H1 (cell line): Measurements from ENCODE around the gene MSI2. TPM values are rescaled to one million over a fixed set of nuclear protein-coding genes. Genes with fewer than 3 reads are reported as not detected.

ENCODE experiments used
- CTCF ChIA-PET: fragments of 300-600 bp; sonication (Branson Sonifier 250); formaldehyde crosslinking; loops from one replicate; lab custom pipeline; 2021; ENCODE audit not compliant: partially characterized antibody; lab: Charles Lee
- POLR2A ChIA-PET: fragments of 300-600 bp; sonication (Branson Sonifier 250); formaldehyde crosslinking; loops from one replicate; lab custom pipeline; 2021; ENCODE audit warnings: inconsistent platforms; ENCODE audit not compliant: partially characterized antibody; lab: Charles Lee
- DNase-seq, 2 experiments: peaks; one replicate each; pipeline versions ENCODE4 v3.0.0 to v3.0.0-alpha.2; 2010 to 2022; ENCODE audit warnings: low spot score in 2 of 2, low read depth in 1 of 2, mixed read lengths in 1 of 2
- FAIRE-seq: peaks from 2 replicates; lab custom pipeline; 2011; peaks lifted over from hg19 to GRCh38; lab: Jason Lieb, UNC
- H2AFZ ChIP-seq: 2 replicates; pipeline ENCODE4 v1.8.1; 2012; ENCODE audit warnings: low read length, inconsistent platforms
- H2AK5ac ChIP-seq: 2 replicates; pipeline ENCODE4 v1.6.1; 2013; ENCODE audit warnings: low read depth, low read length
- H2BK120ac ChIP-seq: replicated peaks from 2 replicates; pipeline ENCODE3; 2013; ENCODE audit warnings: low read depth, low read length, inconsistent platforms
- H2BK12ac ChIP-seq: 2 replicates; pipeline ENCODE4 v1.6.1; 2013; ENCODE audit warnings: low read depth, low read length
- H2BK15ac ChIP-seq: 2 replicates; pipeline ENCODE4 v1.6.1; 2013; ENCODE audit warnings: low read length
- H2BK20ac ChIP-seq: 2 replicates; pipeline ENCODE4 v1.6.1; 2013; ENCODE audit warnings: low read length
- H2BK5ac ChIP-seq: 2 replicates; pipeline ENCODE4 v1.6.1; 2013; ENCODE audit warnings: low read depth, low read length
- H3K14ac ChIP-seq: 2 replicates; pipeline ENCODE4 v1.6.1; 2013; ENCODE audit warnings: inconsistent platforms; ENCODE audit not compliant: insufficient read length
- H3K18ac ChIP-seq: 2 replicates; pipeline ENCODE4 v1.6.1; 2013; ENCODE audit warnings: low read length; ENCODE audit errors: extremely low read depth
- H3K23ac ChIP-seq: 2 replicates; pipeline ENCODE4 v1.6.1; 2013; ENCODE audit warnings: inconsistent platforms; ENCODE audit not compliant: insufficient read length
- H3K23me2 ChIP-seq: 2 replicates; pipeline ENCODE4 v1.6.1; 2013; ENCODE audit warnings: low read depth, low read length
- H3K27ac ChIP-seq: 2 replicates; pipeline ENCODE4 v1.6.1; 2011; ENCODE audit warnings: low read depth, low read length, inconsistent platforms
- H3K27me3 ChIP-seq, 4 experiments: replicated peaks in 1 of 4; 1 replicate in 1 of 4; 2 replicates in 3 of 4; pipeline versions ENCODE4 v1.6.1 to v1.8.1; 2011 to 2013; ENCODE audit warnings: low read length in 3 of 4, mild to moderate bottlenecking in 3 of 4, inconsistent platforms in 2 of 4, mixed read lengths in 2 of 4, moderate library complexity in 1 of 4; ENCODE audit not compliant: control insufficient read depth in 3 of 4, insufficient read depth in 3 of 4; ENCODE audit errors: extremely low read depth in 1 of 4
- H3K36me3 ChIP-seq, 4 experiments: 2 replicates each; pipeline versions ENCODE4 v1.6.1 to v1.8.1; 2011 to 2013; ENCODE audit warnings: mild to moderate bottlenecking in 4 of 4, low read length in 3 of 4, moderate library complexity in 2 of 4, control low read depth in 1 of 4, inconsistent platforms in 1 of 4; ENCODE audit not compliant: insufficient read depth in 4 of 4, control insufficient read depth in 2 of 4
- H3K4ac ChIP-seq: replicated peaks from 2 replicates; pipeline ENCODE3; 2013; ENCODE audit warnings: low read length, low read depth, mixed read lengths, inconsistent platforms; ENCODE audit not compliant: insufficient read length
- H3K4me1 ChIP-seq, 4 experiments: replicated peaks in 1 of 4; 1 replicate in 1 of 4; 2 replicates in 3 of 4; pipeline versions ENCODE4 v1.6.1 to v1.8.1; 2011 to 2013; ENCODE audit warnings: low read length in 3 of 4, inconsistent platforms in 2 of 4, mixed read lengths in 1 of 4; ENCODE audit not compliant: insufficient read depth in 4 of 4, control insufficient read depth in 3 of 4
- H3K4me2 ChIP-seq, 2 experiments: 2 replicates each; pipeline versions ENCODE4 v1.6.1 to v1.8.1; 2011 to 2013; ENCODE audit warnings: low read depth in 2 of 2, low read length in 2 of 2, control low read depth in 1 of 2, inconsistent platforms in 1 of 2, mild to moderate bottlenecking in 1 of 2; ENCODE audit not compliant: insufficient read depth in 1 of 2
- H3K4me3 ChIP-seq, 4 experiments: fragments of 200-600, 300-600 bp in 1 of 4; sonication (generic), shearing (Covaris generic), sonication (Bioruptor Twin) in 1 of 4; 2 replicates each; pipeline versions ENCODE4 v1.5.1 to v1.8.1; 2011 to 2016; ENCODE audit warnings: low read length in 4 of 4, low read depth in 3 of 4, control low read depth in 2 of 4, inconsistent platforms in 2 of 4, mild to moderate bottlenecking in 2 of 4, mixed read lengths in 1 of 4, moderate library complexity in 1 of 4; ENCODE audit not compliant: insufficient read depth in 2 of 4; ENCODE audit errors: extremely low read depth in 1 of 4
- H3K56ac ChIP-seq: replicated peaks from 2 replicates; pipeline ENCODE3; 2013; ENCODE audit warnings: low read depth, mild to moderate bottlenecking, mixed read lengths, low read length, inconsistent platforms; ENCODE audit not compliant: insufficient read length
- H3K79me1 ChIP-seq: 2 replicates; pipeline ENCODE4 v1.6.1; 2013; ENCODE audit warnings: low read depth, low read length, control low read depth
- H3K79me2 ChIP-seq, 2 experiments: 2 replicates each; pipeline versions ENCODE4 v1.6.1 to v1.8.1; 2012 to 2013; ENCODE audit warnings: low read length in 2 of 2, mild to moderate bottlenecking in 2 of 2, inconsistent platforms in 1 of 2; ENCODE audit not compliant: insufficient read depth in 2 of 2, control insufficient read depth in 1 of 2
- H3K9ac ChIP-seq, 4 experiments: replicated peaks in 1 of 4; 1 replicate in 1 of 4; 2 replicates in 3 of 4; pipeline versions ENCODE4 v1.6.1 to v1.8.1; 2011 to 2013; ENCODE audit warnings: low read depth in 3 of 4, low read length in 3 of 4, control low read depth in 2 of 4, mild to moderate bottlenecking in 2 of 4, moderate library complexity in 2 of 4, inconsistent platforms in 1 of 4; ENCODE audit errors: extremely low read depth in 1 of 4
- H3K9me3 ChIP-seq, 2 experiments: 2 replicates each; pipeline versions ENCODE4 v1.6.1 to v1.8.1; 2012 to 2013; ENCODE audit warnings: mild to moderate bottlenecking in 2 of 2, moderate library complexity in 2 of 2, control low read depth in 1 of 2, inconsistent platforms in 1 of 2, low read depth in 1 of 2, low read length in 1 of 2, mixed read lengths in 1 of 2; ENCODE audit not compliant: insufficient read depth in 2 of 2
- H4K20me1 ChIP-seq, 2 experiments: replicated peaks in 1 of 2; 2 replicates each; pipeline versions ENCODE3 to v1.8.1; 2011 to 2013; ENCODE audit warnings: inconsistent platforms in 2 of 2, low read length in 2 of 2, mild to moderate bottlenecking in 1 of 2; ENCODE audit not compliant: insufficient read depth in 2 of 2, control insufficient read depth in 1 of 2
- H4K5ac ChIP-seq: 2 replicates; pipeline ENCODE4 v1.6.1; 2013; ENCODE audit warnings: low read length, low read depth, mixed read lengths, inconsistent platforms; ENCODE audit not compliant: insufficient read length
- H4K8ac ChIP-seq: 2 replicates; pipeline ENCODE4 v1.8.0; 2013; ENCODE audit warnings: mild to moderate bottlenecking, moderate library complexity, low read length, inconsistent platforms; ENCODE audit not compliant: insufficient read depth; ENCODE audit errors: extremely low read depth
- H4K91ac ChIP-seq: replicated peaks from 2 replicates; pipeline ENCODE3; 2013; ENCODE audit warnings: low read length, mixed read lengths, inconsistent platforms; ENCODE audit not compliant: insufficient read length
- RNF2 ChIP-seq: fragments of 200-900, 300-1000 bp; sonication (generic); IDR thresholded peaks from 2 replicates; pipeline ENCODE4 v1.7.1; 2016; ENCODE audit warnings: borderline replicate concordance, low read depth, mild to moderate bottlenecking, antibody characterized with exemption, low read length; ENCODE audit not compliant: poor library complexity, severe bottlenecking; ENCODE audit errors: missing control alignments
- RXRA ChIP-seq: IDR thresholded peaks from 2 replicates; pipeline ENCODE4 v1.6.1; 2011; ENCODE audit warnings: low read depth, mild to moderate bottlenecking, low read length, moderate library complexity; ENCODE audit not compliant: insufficient read depth
- TEAD4 ChIP-seq: IDR thresholded peaks from 2 replicates; pipeline ENCODE4 v1.6.1; 2012; ENCODE audit warnings: low read depth, low read length, inconsistent platforms, mixed read lengths
- WGBS, 2 experiments: shearing (Covaris generic) in 1 of 2; methylation state at CpG; one replicate each; pipeline versions ENCODE4 v1.1.6 to v1.1.7; 2013 to 2015; ENCODE audit warnings: low lambda C conversion rate in 2 of 2, mixed read lengths in 2 of 2, inconsistent platforms in 1 of 2, low coverage in 1 of 2, missing lambda C conversion rate in 1 of 2; ENCODE audit not compliant: insufficient replicate concordance in 2 of 2, insufficient coverage in 1 of 2, insufficient read length in 1 of 2; ENCODE audit errors: extremely low coverage in 1 of 2, missing lambda C conversion rate in 1 of 2; 5-methylcytosine and 5-hydroxymethylcytosine counted together
- polyA plus RNA-seq, 7 experiments: library from polyadenylated mRNA; depleted of rRNA in 3 of 7; stranded (reverse) in 5 of 7; unstranded in 2 of 7; fragments of >200 nt in 5 of 7; fragments of 200-250 nt in 2 of 7; gene quantifications; 1 replicate in 5 of 7; 2 replicates in 1 of 7; 4 replicates in 1 of 7; pipeline versions ENCODE4 v1.2.1 to v1.2.3, GENCODE V29; 2011 to 2013; ENCODE audit warnings: missing spikeins in 2 of 7, mixed read lengths in 2 of 7
- total RNA-seq: library from RNA; stranded (reverse); fragmentation: NEBNext Ultra II Directional; extraction: Animal tissue kit (Norgen Biotek cat#: 25700); gene quantifications from 2 replicates; pipeline ENCODE4 v1.2.1, GENCODE V29; 2021

The MSI2 gene
- total and polyA plus RNA-seq, 2 of the 8 experiments (the other 6 are each of a cell fraction or from before 2014, with no cell fraction given) = 36.7 to 80.6 TPM

DNA sequence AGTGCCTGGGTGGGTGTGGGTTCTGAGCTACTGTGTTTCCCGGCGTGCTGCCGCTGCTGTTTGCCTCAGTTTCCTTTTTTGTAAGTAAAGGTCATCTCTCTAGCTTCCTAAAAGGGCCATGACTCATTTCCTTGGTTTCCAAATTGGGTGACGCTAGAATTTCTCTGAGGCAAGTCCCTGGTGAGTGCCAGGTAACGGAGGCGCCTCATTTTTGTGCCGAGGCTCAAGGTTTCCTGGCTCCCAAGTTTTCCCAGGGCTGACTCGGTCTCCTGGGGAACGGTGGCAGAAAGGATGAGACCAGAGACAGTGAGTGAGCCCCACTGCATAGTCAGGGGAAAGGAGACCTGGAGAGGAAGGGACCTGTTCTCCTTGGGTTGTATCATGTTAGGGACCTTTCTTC is 20.3 kb downstream of the MSI2 start:
- H4K8ac ChIP-seq = no peak overlapping the region
- no peak overlapping the region for H2BK12ac ChIP-seq
- H3K14ac ChIP-seq = no peak overlapping the region
- H3K56ac ChIP-seq = no peak overlapping the region
- H3K18ac ChIP-seq = no peak overlapping the region
- H2BK5ac ChIP-seq = no peak overlapping the region
- H3K36me3 ChIP-seq = peaks cover 2 to 31% (median 11%) of the 10 kb centered on the region in 4 experiments; a peak in 5 of 8 replicates
- no peak overlapping the region for H3K23ac ChIP-seq
- H2BK20ac ChIP-seq = no peak overlapping the region
- H4K20me1 ChIP-seq = peaks cover 23 to 24% of the 10 kb centered on the region in 2 experiments
- H3K4me3 ChIP-seq = no peak overlapping the region
- CTCF ChIA-PET = interaction anchor here (1.3 to 1.4 kb wide), 2 partner anchors 19 to 33 kb away, joined by 3 to 6 read pairs; no protein-coding TSS in a partner anchor
- no peak for DNase-seq
- no peak overlapping the region for H3K9ac ChIP-seq
- no peak overlapping the region for H2BK15ac ChIP-seq
- no peak overlapping the region for H4K91ac ChIP-seq
- peaks cover 0 to 3% (median under 1%) of the 10 kb centered on the region in 4 experiments; a peak in 2 of 7 replicates for H3K4me1 ChIP-seq
- POLR2A ChIA-PET = interaction anchor here (1.0 to 3.2 kb wide), 4 partner anchors 9 to 16 kb away, joined by 3 to 10 read pairs (median 5); no protein-coding TSS in a partner anchor
- H3K79me1 ChIP-seq = peaks cover 10% of the 10 kb centered on the region
- no peaks in the 10 kb centered on the region for H3K9me3 ChIP-seq
- H3K79me2 ChIP-seq = peaks cover 0 to 53% of the 10 kb centered on the region in 2 experiments; a peak in 3 of 4 replicates
- no peak overlapping the region for H2AFZ ChIP-seq
- no peak overlapping the region for H3K27ac ChIP-seq
- H3K4ac ChIP-seq = no peak overlapping the region
- FAIRE-seq = no peak
- no peak overlapping the region for H2AK5ac ChIP-seq
- no peak for TF ChIP-seq TEAD4
- TF ChIP-seq RNF2 = no peak
- no peak for TF ChIP-seq RXRA
- H3K23me2 ChIP-seq = peaks cover 1% of the 10 kb centered on the region; the same call in 1 of the 2 replicates
- H3K27me3 ChIP-seq = no peaks in the 10 kb centered on the region; a peak in 1 of 7 replicates
- no peak overlapping the region for H4K5ac ChIP-seq
- no peak overlapping the region for H2BK120ac ChIP-seq
- WGBS, 2 experiments = 95% methylated on average over 9 of the region's 9 CpGs; no CpG with 5 or more reads in 1 of the 2 experiments
- no peak overlapping the region for H3K4me2 ChIP-seq
